HPDE6-E6E7 (cell line): ENCODE results near the gene FRMD1.

Experiments used
- DNase-seq: peaks from one replicate; pipeline ENCODE4 v3.0.0; 2011; ENCODE audit warnings: missing footprints; ENCODE audit errors: extremely low spot score

FRMD1 gene

DNA sequence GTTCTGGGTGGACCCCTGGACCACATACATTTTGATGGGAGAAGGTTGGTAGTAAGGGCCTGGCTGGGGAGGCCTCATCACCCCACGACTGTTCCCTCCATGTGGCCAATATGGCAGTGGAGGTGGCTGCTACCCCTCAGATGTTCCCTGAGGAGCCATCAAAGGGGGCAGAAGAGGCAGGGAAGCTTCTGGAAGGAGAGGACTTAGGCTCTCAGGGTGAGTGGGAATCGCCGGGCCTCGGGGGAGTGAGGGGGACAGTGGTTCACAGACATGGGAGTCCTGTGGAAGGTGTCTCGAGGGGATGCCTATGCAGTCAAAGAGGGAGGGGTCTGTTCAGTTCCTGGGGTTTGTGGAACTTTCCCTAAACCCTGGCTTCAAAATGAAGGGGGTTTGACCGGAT lies 32.9 kb upstream of the FRMD1 start:
- no peak for DNase-seq

DNA sequence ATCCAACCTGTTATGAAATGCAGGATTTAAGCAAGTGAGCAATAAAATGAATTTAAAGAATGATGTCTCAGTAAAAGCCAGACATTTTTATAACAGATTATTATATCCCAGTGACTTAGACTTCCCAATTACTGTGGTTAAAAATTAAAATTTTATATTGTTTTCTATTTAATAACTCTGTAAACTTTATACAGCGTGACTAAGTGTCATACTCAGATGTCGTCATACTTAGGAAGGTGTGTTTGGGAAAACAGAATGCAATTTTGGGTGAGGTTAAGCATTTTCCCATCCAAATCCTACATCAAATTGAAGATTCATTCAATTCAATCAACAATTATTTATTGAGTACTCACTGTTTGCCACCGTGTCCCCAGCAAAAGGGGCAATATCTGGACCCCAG lies 31.4 kb upstream of the FRMD1 start:
- DNase-seq: no peak

GRCh38 chr6:168109171-168109570 lies 30.2 kb upstream of the FRMD1 start:
- DNase-seq: no peak

GRCh38 chr6:168107191-168107983 lies 28.4 kb upstream of the FRMD1 start:
- DNase-seq: no peak

DNA sequence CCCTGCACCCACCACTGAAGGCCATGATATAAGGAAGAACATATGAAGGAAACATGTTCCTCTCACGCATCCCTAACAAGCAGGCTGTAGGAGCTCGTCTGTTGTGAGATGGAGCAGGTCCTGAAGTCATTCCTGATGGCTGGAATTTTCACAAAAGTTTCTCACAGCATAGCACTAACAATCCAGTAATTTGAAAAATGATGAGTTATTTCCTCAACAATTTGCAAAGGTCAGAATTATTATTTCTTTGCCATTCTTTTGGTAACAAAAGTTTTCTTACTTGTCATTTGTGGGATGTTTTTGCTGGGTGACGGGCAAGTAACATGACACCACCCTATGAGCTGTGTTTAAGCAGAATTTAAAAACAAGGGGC lies 27.6 kb upstream of the FRMD1 start:
- no peak for DNase-seq

GRCh38 chr6:168105813-168106632 lies 27.0 kb upstream of the FRMD1 start:
- DNase-seq: no peak

DNA sequence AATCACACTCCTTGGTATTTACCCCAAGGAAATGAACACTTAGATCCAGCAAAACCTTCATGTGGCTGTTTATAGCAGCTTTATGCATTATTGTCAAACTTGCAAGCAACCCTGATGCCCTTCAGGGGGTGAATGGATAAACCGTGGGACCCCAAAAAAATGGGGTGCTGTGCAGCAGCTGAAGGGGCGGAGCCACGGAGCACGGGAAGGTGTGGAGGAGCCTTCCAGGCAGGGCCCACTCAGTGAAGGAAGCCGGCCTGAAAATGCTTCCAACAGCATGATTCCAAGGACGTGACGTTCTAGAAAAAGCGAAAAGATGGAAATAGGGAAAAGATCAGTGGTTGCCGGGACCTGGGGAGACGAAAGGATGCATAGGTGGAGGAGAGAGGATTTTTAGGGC lies 25.6 kb upstream of the FRMD1 start:
- DNase-seq: no peak

GRCh38 chr6:168103050-168103830 lies 24.2 kb upstream of the FRMD1 start:
- DNase-seq: no peak

GRCh38 chr6:168102315-168102985 lies 23.4 kb upstream of the FRMD1 start:
- no peak for DNase-seq

DNA sequence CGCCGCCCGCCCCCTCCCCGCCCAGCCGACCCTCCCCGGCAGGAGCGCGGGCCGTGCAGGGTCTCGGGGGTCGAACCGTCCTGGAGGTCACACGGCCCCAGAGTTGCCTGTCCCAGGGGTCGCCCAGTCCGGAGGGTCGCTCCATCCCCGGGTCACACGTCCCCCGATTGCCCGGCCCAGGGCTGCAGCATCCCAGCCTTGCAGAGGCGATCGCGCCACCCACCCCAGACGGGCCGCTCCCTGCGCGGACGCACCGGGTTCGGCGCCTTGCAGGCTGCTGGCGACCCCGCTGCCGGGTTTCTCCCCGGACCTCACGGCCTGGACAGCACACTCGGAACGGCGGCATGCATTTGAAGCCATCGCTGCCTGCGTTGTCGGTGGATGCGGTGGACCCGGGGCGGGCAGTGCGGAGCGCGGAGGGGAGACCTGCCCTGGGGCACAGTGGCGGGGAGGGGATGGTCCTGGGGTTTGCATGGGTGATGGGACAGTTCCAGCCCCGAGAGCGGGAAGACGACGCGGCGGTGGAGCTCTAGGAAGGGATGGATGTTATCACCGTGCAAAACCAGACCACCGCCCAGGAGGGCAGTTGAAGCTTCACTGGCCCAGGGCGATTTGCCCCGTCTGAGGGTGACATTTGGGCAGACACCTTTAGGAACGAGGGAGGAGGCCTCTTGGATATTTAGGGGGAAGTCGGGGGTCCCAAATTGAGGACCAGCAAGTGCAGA lies 22.7 kb upstream of the FRMD1 start:
- no peak for DNase-seq

DNA sequence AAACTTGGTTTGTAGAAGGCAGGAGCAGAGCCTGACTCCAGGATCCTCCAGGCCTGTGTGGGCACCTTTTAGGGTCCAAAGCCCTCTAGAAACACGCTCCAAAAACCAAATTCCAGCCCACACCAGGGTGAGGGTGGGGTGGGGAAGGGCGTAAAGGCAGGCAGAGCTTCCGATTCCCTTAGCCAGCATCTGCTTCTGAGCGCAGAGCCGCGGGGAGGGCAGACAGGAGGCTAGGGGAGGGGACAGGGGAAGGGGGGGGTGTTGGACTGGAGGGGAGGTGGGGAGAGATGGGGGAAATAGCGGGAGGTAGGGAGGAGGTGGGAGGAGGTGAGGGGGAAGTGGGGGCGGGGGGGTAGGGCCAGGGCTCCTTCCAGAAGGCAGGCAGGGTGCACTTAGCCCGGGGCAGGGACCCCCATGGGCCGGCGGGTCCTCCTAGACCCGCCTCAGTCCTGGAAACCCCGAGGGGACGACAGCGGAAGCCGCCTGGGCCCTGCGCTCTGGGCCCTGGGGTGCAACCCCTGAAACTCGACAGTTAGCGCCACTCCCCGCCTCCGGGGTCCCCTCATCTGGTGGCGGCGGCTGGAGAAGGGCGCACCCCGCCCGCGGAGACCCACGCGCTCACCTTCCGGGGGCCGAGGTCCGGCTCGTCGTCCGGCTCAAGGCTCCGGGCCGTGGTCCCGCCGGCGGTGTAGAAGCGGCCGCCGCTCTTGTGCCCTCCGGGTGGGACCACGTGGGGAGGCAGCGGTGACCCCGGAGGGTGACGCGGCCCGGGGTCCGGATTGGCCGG lies 22.0 kb upstream of the FRMD1 start:
- no peak for DNase-seq

GRCh38 chr6:168100011-168100802 lies 21.2 kb upstream of the FRMD1 start:
- no peak for DNase-seq

DNA sequence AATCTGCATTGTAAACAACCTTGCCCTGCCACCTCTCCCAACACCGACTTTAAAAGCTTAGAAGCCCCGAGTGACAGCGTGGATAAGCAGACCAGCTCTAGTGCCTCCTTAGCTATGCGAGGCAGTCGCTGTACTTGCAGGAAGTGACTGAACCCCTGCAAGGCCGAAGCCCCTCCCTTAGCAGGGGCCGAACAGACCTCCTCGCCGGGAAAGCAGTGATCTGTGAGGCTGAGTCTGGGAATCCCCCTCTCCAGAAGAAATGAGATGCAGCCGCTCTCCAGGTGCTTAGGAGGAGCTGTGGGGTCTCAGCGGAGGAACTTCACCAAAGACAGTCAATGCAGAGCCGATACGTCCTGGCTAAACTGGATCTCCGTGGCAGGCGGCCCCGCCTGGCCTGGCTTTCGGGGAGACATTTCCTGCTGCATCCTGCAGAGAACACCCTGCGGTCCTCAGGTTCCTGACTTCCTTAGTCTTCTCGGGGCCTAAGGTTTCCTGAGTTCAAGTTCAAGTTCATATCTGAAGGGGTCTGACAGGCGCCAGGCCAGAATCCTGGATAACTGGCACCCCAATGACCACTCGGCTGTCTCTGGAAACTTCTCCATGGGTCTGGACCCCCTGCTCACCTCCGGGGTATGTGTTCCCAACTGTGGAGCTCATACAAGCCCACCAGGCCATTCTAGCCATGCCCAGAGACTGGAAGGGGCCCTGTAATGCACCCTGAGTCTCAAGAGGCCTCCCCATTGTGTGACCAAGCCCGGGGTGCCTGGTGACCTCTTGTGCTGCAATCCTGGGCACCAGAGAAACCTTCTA lies 20.4 kb upstream of the FRMD1 start:
- no peak for DNase-seq

- DNase-seq: no peak
Measured at GRCh38 chr6:168098431-168098861, 19.4 kb upstream of the FRMD1 start.

DNA sequence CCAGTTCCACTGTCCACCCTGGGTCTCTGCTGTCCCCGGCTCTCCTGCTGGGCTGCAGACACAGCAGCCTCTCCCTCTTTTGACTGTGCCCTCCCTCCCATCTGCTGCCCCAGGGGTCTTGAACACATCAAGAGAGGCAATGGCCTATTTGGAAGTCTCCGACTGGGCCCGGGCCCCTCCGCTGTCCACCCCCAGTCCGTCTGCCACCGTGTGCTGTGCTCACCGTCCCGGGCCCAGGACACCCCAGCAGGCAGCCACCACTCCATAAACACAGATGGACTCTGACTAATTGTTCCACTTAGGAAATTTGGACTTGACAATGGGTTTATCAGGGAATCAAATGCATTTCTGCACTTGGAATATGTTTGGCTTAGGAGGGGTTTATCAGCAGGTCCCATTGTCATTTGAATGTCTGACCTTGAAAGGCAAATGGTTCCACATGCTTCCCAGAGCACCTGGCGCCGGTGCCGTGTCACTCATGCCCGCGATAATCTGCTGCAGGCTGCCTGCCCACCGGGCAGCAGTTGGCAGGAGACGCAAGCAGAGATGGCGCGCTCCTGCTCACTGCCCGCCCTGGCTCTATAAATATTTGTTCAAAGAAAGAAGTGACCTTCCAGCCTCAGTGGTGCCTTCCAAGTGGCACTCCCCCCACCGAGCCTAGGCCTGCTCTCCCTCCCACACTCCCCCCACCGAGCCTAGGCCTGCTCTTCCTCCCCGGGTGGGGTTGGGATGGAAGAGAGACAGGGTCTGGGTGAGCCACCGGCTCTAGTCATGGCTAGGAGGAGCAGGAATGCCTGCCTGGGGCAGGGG lies 18.8 kb upstream of the FRMD1 start:
- no peak for DNase-seq

DNA sequence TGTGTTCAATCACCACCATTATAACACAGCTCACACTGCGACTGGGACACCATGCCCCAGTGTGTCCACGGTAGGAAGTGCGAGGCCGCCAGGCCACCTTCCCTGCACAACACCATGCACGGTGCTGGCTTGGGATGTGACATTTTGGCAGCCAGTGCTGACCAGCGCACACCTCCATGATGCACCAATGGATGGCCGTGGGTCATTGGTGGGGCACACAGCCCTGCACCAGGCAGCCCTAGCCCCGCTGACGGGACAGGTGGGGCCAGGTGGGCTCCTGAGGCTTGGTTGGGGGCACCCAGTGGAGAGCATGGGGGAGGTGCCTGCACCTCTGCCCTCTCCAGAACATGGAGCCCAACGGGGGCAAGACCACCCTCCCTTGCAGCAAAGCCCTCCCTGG lies 18.2 kb upstream of the FRMD1 start:
- DNase-seq: no peak

- DNase-seq: no peak
Measured at GRCh38 chr6:168096271-168096764, 17.3 kb upstream of the FRMD1 start.
